ENCODE data around the gene APBB2.

DNA sequence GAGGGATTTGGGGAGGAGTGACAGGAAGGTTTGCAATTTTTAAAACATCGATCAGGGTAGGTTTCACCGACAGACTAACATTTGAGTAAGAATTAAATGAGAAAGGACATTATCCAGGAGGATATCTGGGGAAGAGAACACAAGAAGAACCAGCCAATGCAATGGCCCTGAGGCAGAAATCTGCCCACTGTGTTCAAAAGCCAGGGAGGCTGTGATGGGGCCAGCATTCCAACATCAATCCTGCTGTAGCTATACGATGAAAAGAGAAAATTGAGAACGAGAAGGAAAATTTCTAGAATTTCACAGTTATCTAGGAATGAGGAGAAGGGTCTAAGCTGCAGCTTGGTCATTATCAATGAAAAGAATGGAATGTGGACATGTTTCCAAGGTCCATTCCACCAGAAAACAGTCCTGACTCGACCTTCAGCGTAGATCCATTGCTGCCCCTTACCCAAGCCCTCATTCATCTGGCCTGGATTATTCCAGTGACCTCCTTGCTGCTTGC, 84.4 kb downstream of the APBB2 start:
- no peak for TF ChIP-seq EZH2 (IDR thresholded peaks at IDR 0.05; ENCODE audit: borderline replicate concordance, low read length)
- TF ChIP-seq, protein P1, sequence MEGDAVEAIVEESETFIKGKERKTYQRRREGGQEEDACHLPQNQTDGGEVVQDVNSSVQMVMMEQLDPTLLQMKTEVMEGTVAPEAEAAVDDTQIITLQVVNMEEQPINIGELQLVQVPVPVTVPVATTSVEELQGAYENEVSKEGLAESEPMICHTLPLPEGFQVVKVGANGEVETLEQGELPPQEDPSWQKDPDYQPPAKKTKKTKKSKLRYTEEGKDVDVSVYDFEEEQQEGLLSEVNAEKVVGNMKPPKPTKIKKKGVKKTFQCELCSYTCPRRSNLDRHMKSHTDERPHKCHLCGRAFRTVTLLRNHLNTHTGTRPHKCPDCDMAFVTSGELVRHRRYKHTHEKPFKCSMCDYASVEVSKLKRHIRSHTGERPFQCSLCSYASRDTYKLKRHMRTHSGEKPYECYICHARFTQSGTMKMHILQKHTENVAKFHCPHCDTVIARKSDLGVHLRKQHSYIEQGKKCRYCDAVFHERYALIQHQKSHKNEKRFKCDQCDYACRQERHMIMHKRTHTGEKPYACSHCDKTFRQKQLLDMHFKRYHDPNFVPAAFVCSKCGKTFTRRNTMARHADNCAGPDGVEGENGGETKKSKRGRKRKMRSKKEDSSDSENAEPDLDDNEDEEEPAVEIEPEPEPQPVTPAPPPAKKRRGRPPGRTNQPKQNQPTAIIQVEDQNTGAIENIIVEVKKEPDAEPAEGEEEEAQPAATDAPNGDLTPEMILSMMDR (IDR thresholded peaks at IDR 0.05; ENCODE audit: low read length): no peak

Measured in OCI-LY1 (cell line).